Neural cell (in vitro differentiated cells): ENCODE measurements around the gene DGKZ. TPM values are rescaled to one million over a fixed set of nuclear protein-coding genes. Genes with fewer than 3 reads are reported as not detected.

Experiments used
- H2AFZ ChIP-seq: fragments of 200-600, 300-800 bp; sonication (generic), shearing (Covaris generic); 2 replicates; pipeline ENCODE4 v1.6.0; 2014; ENCODE audit warnings: low read depth, mild to moderate bottlenecking, antibody characterized with exemption, low read length, moderate library complexity
- H3F3A ChIP-seq: fragments of 200-600 bp; shearing (Covaris generic); 2 replicates; pipeline ENCODE4 v1.6.1; 2016; ENCODE audit warnings: mild to moderate bottlenecking, moderate library complexity, mixed read lengths, antibody characterized with exemption, low read length; ENCODE audit not compliant: insufficient read depth, poor library complexity, severe bottlenecking
- H3K27ac ChIP-seq: fragments of 200-600, 300-800 bp; sonication (generic), shearing (Covaris generic); 2 replicates; pipeline ENCODE4 v1.5.1; 2014; ENCODE audit warnings: mild to moderate bottlenecking, low read length, moderate library complexity
- H3K27me3 ChIP-seq: fragments of 300-800, 200-600 bp; sonication (generic), shearing (Covaris generic); 2 replicates; pipeline ENCODE4 v1.6.0; 2014; ENCODE audit warnings: mild to moderate bottlenecking, low read depth, low read length, moderate library complexity; ENCODE audit not compliant: insufficient read depth
- H3K36me3 ChIP-seq: fragments of 300-800, 200-600 bp; sonication (generic), shearing (Covaris generic); 2 replicates; pipeline ENCODE4 v1.5.1; 2014; ENCODE audit warnings: mild to moderate bottlenecking, antibody characterized with exemption, low read length, moderate library complexity; ENCODE audit not compliant: insufficient read depth
- H3K4me2 ChIP-seq: fragments of 300-800, 200-600 bp; sonication (generic), shearing (Covaris generic); 2 replicates; pipeline ENCODE4 v1.6.0; 2014; ENCODE audit warnings: mild to moderate bottlenecking, low read length
- H3K4me3 ChIP-seq: fragments of 300-800, 200-600 bp; sonication (generic), shearing (Covaris generic); 2 replicates; pipeline ENCODE4 v1.5.1; 2014; ENCODE audit warnings: mild to moderate bottlenecking, low read length, moderate library complexity
- H3K79me2 ChIP-seq: fragments of 200-600 bp; shearing (Covaris generic); replicated peaks from 2 replicates; pipeline ENCODE4 v1.6.0; 2014; ENCODE audit warnings: mild to moderate bottlenecking, low read length, moderate library complexity; ENCODE audit not compliant: insufficient read depth
- H3K9ac ChIP-seq: fragments of 300-800, 200-600 bp; sonication (generic), shearing (Covaris generic); 2 replicates; pipeline ENCODE4 v1.6.1; 2016; ENCODE audit warnings: mild to moderate bottlenecking, low read length, mixed read lengths
- H3K9me2 ChIP-seq: fragments of 200-600 bp; shearing (Covaris generic); 2 replicates; pipeline ENCODE4 v1.6.1; 2016; ENCODE audit warnings: mild to moderate bottlenecking, low read length, mixed read lengths; ENCODE audit not compliant: insufficient read depth
- H3K9me3 ChIP-seq: fragments of 200-600, 300-800 bp; sonication (generic), shearing (Covaris generic); 2 replicates; pipeline ENCODE4 v1.6.1; 2016; ENCODE audit warnings: mild to moderate bottlenecking, mixed run types, low read length, moderate library complexity, mixed read lengths
- H4K20me1 ChIP-seq: fragments of 200-600 bp; shearing (Covaris generic); 2 replicates; pipeline ENCODE4 v1.6.1; 2016; ENCODE audit warnings: mild to moderate bottlenecking, mixed run types; ENCODE audit not compliant: insufficient read depth
- EP300 ChIP-seq: fragments of 450-650 bp; conservative IDR thresholded peaks from 2 replicates; pipeline ENCODE4 v1.6.1; 2014; ENCODE audit warnings: antibody characterized with exemption, mild to moderate bottlenecking, moderate library complexity; ENCODE audit not compliant: poor library complexity, severe bottlenecking
- EZH2 ChIP-seq: fragments of 200-600, 300-800 bp; shearing (Covaris generic), sonication (generic); IDR thresholded peaks from 2 replicates; pipeline ENCODE4 v1.6.1; 2014; ENCODE audit warnings: antibody characterized with exemption, low read length, borderline replicate concordance, mild to moderate bottlenecking; ENCODE audit not compliant: insufficient read depth, poor library complexity, severe bottlenecking
- MXI1 ChIP-seq: fragments of 450-650 bp; conservative IDR thresholded peaks from 2 replicates; pipeline ENCODE4 v1.6.1; 2014; ENCODE audit warnings: antibody characterized with exemption, mild to moderate bottlenecking; ENCODE audit not compliant: poor library complexity, severe bottlenecking
- POLR2AphosphoS5 ChIP-seq: IDR thresholded peaks from 2 replicates; pipeline ENCODE4 v1.6.1; 2012
- RAD21 ChIP-seq: fragments of 450-650 bp; conservative IDR thresholded peaks from 2 replicates; pipeline ENCODE4 v1.6.1; 2014; ENCODE audit warnings: antibody characterized with exemption, mild to moderate bottlenecking, moderate library complexity
- SMC3 ChIP-seq: fragments of 450-650 bp; conservative IDR thresholded peaks from 2 replicates; pipeline ENCODE4 v1.6.1; 2014; ENCODE audit warnings: antibody characterized with exemption, mild to moderate bottlenecking, moderate library complexity; ENCODE audit not compliant: poor library complexity
- TAF1 ChIP-seq: IDR thresholded peaks from 2 replicates; pipeline ENCODE4 v1.6.1; 2012; ENCODE audit warnings: low read depth
- polyA plus RNA-seq: library from polyadenylated mRNA; depleted of rRNA; stranded (reverse); fragments of >200 nt; gene quantifications from 2 replicates; pipeline ENCODE4 v1.2.3, GENCODE V29; 2014
- TF ChIP-seq, protein P1 (sequence below): IDR thresholded peaks from 2 replicates; pipeline ENCODE4 v1.6.1; 2012; ENCODE audit warnings: borderline replicate concordance
- TF ChIP-seq, protein P2 (sequence below): fragments of 450-650 bp; IDR thresholded peaks from 2 replicates; pipeline ENCODE4 v1.5.1; 2014; ENCODE audit warnings: antibody characterized with exemption, mild to moderate bottlenecking, moderate library complexity; ENCODE audit not compliant: poor library complexity, severe bottlenecking

DGKZ gene
- polyA plus RNA-seq, 1 donor from 2014 or later: 55.7 TPM

DNA sequence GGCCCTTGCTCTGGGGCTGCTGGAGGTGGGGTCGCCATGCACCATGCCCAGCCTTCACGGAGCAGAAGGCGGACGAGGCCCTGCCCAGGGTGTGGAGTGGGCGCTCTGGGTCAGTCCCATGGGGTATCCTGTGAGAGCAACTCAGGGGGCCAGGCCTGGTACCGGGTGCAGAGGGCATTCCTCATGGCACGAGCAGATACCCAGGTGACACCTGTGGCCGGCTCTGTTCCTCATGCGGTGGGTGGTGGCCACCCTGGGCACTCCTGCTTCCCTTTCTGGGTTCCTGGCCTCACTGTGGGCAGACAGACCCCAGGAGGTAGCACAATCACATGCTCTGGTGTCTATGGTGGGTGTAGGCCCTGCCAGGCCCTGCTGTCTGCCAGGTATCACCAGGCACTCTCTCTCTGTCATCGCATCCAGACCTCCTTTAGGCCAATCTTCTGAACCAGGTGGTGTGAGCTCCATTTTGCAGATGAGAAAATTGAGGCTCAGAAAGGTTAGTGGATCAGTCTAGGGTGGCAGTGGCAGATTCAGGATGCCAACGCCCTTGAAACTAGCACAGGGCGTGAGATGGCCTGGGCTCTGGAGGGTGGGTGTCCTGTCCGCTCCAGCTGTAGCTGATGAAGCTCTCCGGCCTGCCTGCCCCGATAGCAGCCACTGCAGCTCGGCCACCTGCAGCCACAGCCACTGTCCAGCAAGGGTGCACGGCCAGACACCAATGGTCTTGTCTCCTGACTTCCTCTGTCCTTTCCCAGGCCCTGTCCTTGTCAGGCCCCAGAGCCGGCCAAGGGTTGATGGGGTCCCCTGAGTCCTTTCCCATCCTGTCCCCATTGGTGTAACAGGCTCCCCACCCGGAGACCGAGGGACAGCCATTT is 15.1 kb downstream of the DGKZ start:
- Histone ChIP-seq H4K20me1 (no peaks in the 10 kb centered on the region), H3F3A (no peaks in the 10 kb centered on the region), H3K9me3 (no peaks in the 10 kb centered on the region), H2AFZ (no peak overlapping the region), H3K9me2 (no peaks in the 10 kb centered on the region), H3K9ac (no peak overlapping the region), H3K4me3 (no peak overlapping the region), H3K27me3 (no peaks in the 10 kb centered on the region), H3K79me2 (no peaks in the 10 kb centered on the region), H3K27ac (no peak overlapping the region), H3K36me3 (no peaks in the 10 kb centered on the region), H3K4me2 (no peak overlapping the region)
- TF ChIP-seq MXI1: no peak
- no peak for TF ChIP-seq EP300
- TF ChIP-seq, protein P1, sequence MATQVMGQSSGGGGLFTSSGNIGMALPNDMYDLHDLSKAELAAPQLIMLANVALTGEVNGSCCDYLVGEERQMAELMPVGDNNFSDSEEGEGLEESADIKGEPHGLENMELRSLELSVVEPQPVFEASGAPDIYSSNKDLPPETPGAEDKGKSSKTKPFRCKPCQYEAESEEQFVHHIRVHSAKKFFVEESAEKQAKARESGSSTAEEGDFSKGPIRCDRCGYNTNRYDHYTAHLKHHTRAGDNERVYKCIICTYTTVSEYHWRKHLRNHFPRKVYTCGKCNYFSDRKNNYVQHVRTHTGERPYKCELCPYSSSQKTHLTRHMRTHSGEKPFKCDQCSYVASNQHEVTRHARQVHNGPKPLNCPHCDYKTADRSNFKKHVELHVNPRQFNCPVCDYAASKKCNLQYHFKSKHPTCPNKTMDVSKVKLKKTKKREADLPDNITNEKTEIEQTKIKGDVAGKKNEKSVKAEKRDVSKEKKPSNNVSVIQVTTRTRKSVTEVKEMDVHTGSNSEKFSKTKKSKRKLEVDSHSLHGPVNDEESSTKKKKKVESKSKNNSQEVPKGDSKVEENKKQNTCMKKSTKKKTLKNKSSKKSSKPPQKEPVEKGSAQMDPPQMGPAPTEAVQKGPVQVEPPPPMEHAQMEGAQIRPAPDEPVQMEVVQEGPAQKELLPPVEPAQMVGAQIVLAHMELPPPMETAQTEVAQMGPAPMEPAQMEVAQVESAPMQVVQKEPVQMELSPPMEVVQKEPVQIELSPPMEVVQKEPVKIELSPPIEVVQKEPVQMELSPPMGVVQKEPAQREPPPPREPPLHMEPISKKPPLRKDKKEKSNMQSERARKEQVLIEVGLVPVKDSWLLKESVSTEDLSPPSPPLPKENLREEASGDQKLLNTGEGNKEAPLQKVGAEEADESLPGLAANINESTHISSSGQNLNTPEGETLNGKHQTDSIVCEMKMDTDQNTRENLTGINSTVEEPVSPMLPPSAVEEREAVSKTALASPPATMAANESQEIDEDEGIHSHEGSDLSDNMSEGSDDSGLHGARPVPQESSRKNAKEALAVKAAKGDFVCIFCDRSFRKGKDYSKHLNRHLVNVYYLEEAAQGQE: no peak
- TF ChIP-seq SMC3: no peak
- no peak for TF ChIP-seq TAF1
- TF ChIP-seq, protein P2, sequence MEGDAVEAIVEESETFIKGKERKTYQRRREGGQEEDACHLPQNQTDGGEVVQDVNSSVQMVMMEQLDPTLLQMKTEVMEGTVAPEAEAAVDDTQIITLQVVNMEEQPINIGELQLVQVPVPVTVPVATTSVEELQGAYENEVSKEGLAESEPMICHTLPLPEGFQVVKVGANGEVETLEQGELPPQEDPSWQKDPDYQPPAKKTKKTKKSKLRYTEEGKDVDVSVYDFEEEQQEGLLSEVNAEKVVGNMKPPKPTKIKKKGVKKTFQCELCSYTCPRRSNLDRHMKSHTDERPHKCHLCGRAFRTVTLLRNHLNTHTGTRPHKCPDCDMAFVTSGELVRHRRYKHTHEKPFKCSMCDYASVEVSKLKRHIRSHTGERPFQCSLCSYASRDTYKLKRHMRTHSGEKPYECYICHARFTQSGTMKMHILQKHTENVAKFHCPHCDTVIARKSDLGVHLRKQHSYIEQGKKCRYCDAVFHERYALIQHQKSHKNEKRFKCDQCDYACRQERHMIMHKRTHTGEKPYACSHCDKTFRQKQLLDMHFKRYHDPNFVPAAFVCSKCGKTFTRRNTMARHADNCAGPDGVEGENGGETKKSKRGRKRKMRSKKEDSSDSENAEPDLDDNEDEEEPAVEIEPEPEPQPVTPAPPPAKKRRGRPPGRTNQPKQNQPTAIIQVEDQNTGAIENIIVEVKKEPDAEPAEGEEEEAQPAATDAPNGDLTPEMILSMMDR: no peak
- no peak for TF ChIP-seq EZH2
- TF ChIP-seq POLR2AphosphoS5: no peak
- TF ChIP-seq RAD21: no peak

DNA sequence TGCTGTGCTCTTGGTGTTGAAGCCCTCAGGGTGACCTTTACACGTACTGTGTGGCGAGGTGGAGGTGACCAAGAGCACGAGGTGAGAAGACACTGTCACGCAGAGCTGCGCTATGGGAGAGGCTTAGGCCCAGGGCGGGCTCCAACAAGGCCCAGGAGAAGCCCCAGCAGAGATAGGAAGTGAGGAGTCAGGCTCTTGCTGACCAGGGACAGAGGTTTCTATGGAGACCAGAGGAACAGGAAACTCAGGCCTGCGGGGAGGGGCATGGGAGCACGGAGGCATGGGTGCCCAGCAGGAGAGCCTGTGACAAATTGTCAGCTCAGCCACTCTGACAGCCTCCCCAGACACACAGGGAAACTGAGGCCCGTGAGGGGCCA is 15.8 kb downstream of the DGKZ start:
- no peak overlapping the region for H3K4me3 ChIP-seq
- H3K9ac ChIP-seq: no peak overlapping the region
- H3K4me2 ChIP-seq: no peak overlapping the region
- no peaks in the 10 kb centered on the region for H3K79me2 ChIP-seq
- H4K20me1 ChIP-seq: no peaks in the 10 kb centered on the region
- no peak overlapping the region for H3K27ac ChIP-seq
- no peak overlapping the region for H2AFZ ChIP-seq
- H3K9me2 ChIP-seq: no peaks in the 10 kb centered on the region
- no peaks in the 10 kb centered on the region for H3K9me3 ChIP-seq
- H3F3A ChIP-seq: no peaks in the 10 kb centered on the region
- H3K36me3 ChIP-seq: no peaks in the 10 kb centered on the region
- no peaks in the 10 kb centered on the region for H3K27me3 ChIP-seq
- no peak for TF ChIP-seq EP300
- TF ChIP-seq SMC3: no peak
- TF ChIP-seq TAF1: no peak
- TF ChIP-seq MXI1: no peak
- TF ChIP-seq EZH2: no peak
- TF ChIP-seq, protein P2: no peak
- TF ChIP-seq, protein P1: no peak
- TF ChIP-seq RAD21: no peak
- no peak for TF ChIP-seq POLR2AphosphoS5
